GM12872 (cell line): ENCODE measurements around the gene GHRH.

ENCODE experiments used
- CTCF ChIP-seq: IDR thresholded peaks from 3 replicates; pipeline ENCODE4 v1.5.1; 2011; ENCODE audit warnings: low read depth, mild to moderate bottlenecking, low read length, moderate library complexity; ENCODE audit not compliant: insufficient read depth

The GHRH gene

GRCh38 chr20:37288091-37288490 lies 26.5 kb upstream of the GHRH start:
- TF ChIP-seq CTCF, result no peak

- no peak for TF ChIP-seq CTCF
Observed at GRCh38 chr20:37285664-37286374, 24.2 kb upstream of the GHRH start.

GRCh38 chr20:37284691-37285161 lies 23.1 kb upstream of the GHRH start:
- no peak for TF ChIP-seq CTCF

GRCh38 chr20:37283530-37284195 lies 22.0 kb upstream of the GHRH start:
- no peak for TF ChIP-seq CTCF

GRCh38 chr20:37282556-37282955 lies 20.9 kb upstream of the GHRH start:
- TF ChIP-seq CTCF, result no peak

- no peak for TF ChIP-seq CTCF
Observed at GRCh38 chr20:37280403-37280802, 18.8 kb upstream of the GHRH start.

GRCh38 chr20:37279820-37280219 lies 18.2 kb upstream of the GHRH start:
- no peak for TF ChIP-seq CTCF
